GM06990 (cell line): ENCODE measurements around the gene PDSS2.

Source experiments
- DNase-seq: peaks from one replicate; pipeline ENCODE4 v3.0.0-alpha.2; 2011; ENCODE audit not compliant: insufficient read length; ENCODE audit errors: extremely low read depth
- H3K27me3 ChIP-seq: replicated peaks from 2 replicates; pipeline ENCODE4 v1.6.0; 2011; ENCODE audit warnings: low read length; ENCODE audit not compliant: control insufficient read depth, insufficient read depth
- H3K36me3 ChIP-seq: 2 replicates; pipeline ENCODE4 v1.5.1; 2011; ENCODE audit warnings: low read length; ENCODE audit not compliant: control insufficient read depth, insufficient read depth
- H3K4me3 ChIP-seq: replicated peaks from 2 replicates; pipeline ENCODE4 v1.5.1; 2011; ENCODE audit warnings: low read depth, mild to moderate bottlenecking, control low read depth, low read length
- TF ChIP-seq, protein P1 (sequence below): IDR thresholded peaks from 2 replicates; pipeline ENCODE4 v1.5.1; 2011; ENCODE audit warnings: low read length, control low read depth, mild to moderate bottlenecking, inconsistent platforms; ENCODE audit not compliant: insufficient read depth, poor library complexity, severe bottlenecking

PDSS2 gene

GRCh38 chr6:107447663-107448216, 11.6 kb downstream of the PDSS2 start:
- DNase-seq = no peak
- TF ChIP-seq, protein P1, sequence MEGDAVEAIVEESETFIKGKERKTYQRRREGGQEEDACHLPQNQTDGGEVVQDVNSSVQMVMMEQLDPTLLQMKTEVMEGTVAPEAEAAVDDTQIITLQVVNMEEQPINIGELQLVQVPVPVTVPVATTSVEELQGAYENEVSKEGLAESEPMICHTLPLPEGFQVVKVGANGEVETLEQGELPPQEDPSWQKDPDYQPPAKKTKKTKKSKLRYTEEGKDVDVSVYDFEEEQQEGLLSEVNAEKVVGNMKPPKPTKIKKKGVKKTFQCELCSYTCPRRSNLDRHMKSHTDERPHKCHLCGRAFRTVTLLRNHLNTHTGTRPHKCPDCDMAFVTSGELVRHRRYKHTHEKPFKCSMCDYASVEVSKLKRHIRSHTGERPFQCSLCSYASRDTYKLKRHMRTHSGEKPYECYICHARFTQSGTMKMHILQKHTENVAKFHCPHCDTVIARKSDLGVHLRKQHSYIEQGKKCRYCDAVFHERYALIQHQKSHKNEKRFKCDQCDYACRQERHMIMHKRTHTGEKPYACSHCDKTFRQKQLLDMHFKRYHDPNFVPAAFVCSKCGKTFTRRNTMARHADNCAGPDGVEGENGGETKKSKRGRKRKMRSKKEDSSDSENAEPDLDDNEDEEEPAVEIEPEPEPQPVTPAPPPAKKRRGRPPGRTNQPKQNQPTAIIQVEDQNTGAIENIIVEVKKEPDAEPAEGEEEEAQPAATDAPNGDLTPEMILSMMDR = no peak
- Histone ChIP-seq H3K27me3 (no peaks in the 10 kb centered on the region), H3K36me3 (no peaks in the 10 kb centered on the region), H3K4me3 (no peak overlapping the region)

- H3K4me3 ChIP-seq = no peak overlapping the region
- H3K36me3 ChIP-seq = no peaks in the 10 kb centered on the region
- TF ChIP-seq, protein P1 = no peak
- DNase-seq = no peak
- no peaks in the 10 kb centered on the region for H3K27me3 ChIP-seq
These were observed 15.1 kb downstream of the PDSS2 start for GRCh38 chr6:107444277-107444676.

DNA sequence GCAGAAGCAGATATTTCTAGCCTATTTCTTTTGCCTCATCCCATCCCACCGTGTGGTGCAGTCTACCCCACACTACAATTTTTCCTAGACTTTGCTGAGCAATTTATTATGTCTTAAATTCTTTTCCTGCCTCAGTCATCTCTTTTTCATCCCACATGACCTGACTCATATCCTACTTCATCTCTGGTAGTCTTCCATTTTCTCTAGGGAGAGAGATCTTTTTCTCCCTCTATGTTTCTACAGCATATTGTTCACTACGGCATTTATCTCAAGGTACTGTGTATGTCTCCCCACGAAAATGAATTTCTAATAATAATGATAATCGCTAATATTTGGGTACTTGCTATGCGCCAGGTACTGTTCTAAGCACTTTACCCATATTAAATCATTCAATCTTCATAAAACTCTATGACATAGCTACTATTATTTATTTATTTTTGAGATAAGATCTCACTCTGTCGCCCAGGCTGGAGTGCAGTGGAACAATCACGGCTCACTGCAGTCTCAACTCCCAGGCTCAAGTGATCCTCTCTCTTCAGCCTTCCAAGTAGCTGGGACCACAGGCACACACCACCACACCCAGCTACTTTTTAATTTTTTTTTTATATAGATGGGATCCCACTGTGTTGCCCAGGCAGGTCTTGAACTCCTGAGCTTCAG, 15.6 kb downstream of the PDSS2 start:
- no peak for DNase-seq
- no peaks in the 10 kb centered on the region for H3K27me3 ChIP-seq
- TF ChIP-seq, protein P1 = no peak
- H3K36me3 ChIP-seq = no peaks in the 10 kb centered on the region
- no peak overlapping the region for H3K4me3 ChIP-seq

DNA sequence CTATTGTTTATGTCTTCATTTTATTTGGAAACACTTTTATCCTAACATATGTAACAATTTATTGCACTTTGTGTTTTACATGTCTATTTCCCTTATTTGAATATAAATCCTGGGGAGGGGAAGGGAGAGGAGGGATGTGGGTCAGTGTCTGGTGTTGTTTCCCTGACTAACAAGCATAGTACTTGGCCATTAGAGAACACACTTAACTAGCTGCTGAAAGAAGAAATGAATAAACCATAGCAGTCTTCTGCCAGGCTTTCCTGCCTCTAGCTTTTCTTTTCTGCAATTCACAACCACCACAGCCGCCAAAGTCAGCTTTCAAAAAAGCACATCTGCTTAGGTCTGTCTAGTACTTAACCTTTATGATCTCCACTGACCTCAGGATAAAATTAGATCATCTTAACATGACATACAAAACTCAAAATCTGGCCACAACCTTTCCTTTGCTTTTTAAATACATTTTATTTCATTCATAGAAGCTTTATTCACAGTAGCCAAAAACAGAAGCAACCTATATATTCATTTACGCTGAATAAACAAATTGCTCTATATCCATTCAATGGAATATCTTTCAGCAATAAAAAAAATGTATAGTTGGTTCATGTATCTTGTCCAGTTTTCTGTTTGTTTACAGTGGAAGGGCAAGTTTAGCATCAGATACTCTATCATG, 16.3 kb downstream of the PDSS2 start:
- TF ChIP-seq, protein P1 = no peak
- H3K4me3 ChIP-seq = no peak overlapping the region
- DNase-seq = no peak
- H3K27me3 ChIP-seq = no peaks in the 10 kb centered on the region
- no peaks in the 10 kb centered on the region for H3K36me3 ChIP-seq

GRCh38 chr6:107441682-107442081, 17.7 kb downstream of the PDSS2 start:
- DNase-seq = no peak
- no peaks in the 10 kb centered on the region for H3K36me3 ChIP-seq

More at GRCh38 chr6:107441682-107442081, 17.7 kb downstream of the PDSS2 start:
- Histone ChIP-seq H3K27me3 (no peaks in the 10 kb centered on the region), H3K4me3 (no peak overlapping the region)
- TF ChIP-seq, protein P1 = no peak
